Measurements from ENCODE around the gene RIMBP3C.
"Not testable (repeated sequence)": the region's sequence is repeated elsewhere in the genome, so short reads cannot be mapped to it uniquely, and the experiment has no call there.

GRCh38 chr22:21512022-21512421 is 39.2 kb downstream of the RIMBP3C start:
- TF ChIP-seq POLR2AphosphoS5, POLR2A (IDR thresholded peaks at IDR 0.05; ENCODE audit: low read depth, low read length): not testable (repeated sequence)

All from GM12891 (cell line).